HepG2 (cell line): ENCODE results near the gene SMIM1. TPM values are rescaled to one million over a fixed set of nuclear protein-coding genes. Genes with fewer than 3 reads are reported as not detected.

Experiments
- ATAC-seq: fragments of 200-7000 bp; cut with Tn5 transposase; 3 replicates; pipeline ENCODE4 v1.9.1; 2020; ENCODE audit warnings: mild to moderate bottlenecking, moderate library complexity
- BruUV-seq: library from RNA; stranded (reverse); fragments of 400-500 nt; replicated peaks from 2 replicates; lab custom pipeline; 2021; lab: Mats Ljungman, UMichigan
- CTCF ChIA-PET: fragments of 300-600 bp; formaldehyde crosslinking; extraction: SDS; loops from one replicate; lab custom pipeline; 2021; ENCODE audit warnings: low total read pairs, inconsistent platforms, low intra/inter-chr PET ratio; lab: Yijun Ruan, JAX
- POLR2A ChIA-PET: fragments of 350-600 bp; sonication (Branson Sonifier 250); formaldehyde crosslinking; loops from one replicate; lab custom pipeline; 2020; ENCODE audit warnings: antibody characterized with exemption, inconsistent platforms; lab: Yijun Ruan, JAX
- DNase-seq: peaks from one replicate; pipeline ENCODE4 v3.0.0-alpha.2; 2015; ENCODE audit warnings: low spot score
- FAIRE-seq: peaks from 3 replicates; lab custom pipeline; 2011; peaks lifted over from hg19 to GRCh38; lab: Jason Lieb, UNC
- H2AFZ ChIP-seq: one replicate; pipeline ENCODE4 v1.6.1; 2011; ENCODE audit warnings: low read length, inconsistent platforms
- H3K27ac ChIP-seq: fragments of 300-600 bp; 3 replicates; pipeline ENCODE4 v1.8.0; 2011; ENCODE audit warnings: mixed run types, mild to moderate bottlenecking, mixed read lengths, low read length, inconsistent platforms; ENCODE audit not compliant: insufficient read depth; ENCODE audit errors: extremely low read length
- H3K27me3 ChIP-seq, 2 experiments: fragments of 200-600 bp in 1 of 2; 2 replicates in 1 of 2; 3 replicates in 1 of 2; pipeline versions ENCODE4 v1.6.0 to v1.8.0; 2011; ENCODE audit warnings: low read length in 2 of 2, mild to moderate bottlenecking in 2 of 2, moderate library complexity in 2 of 2, inconsistent platforms in 1 of 2; ENCODE audit not compliant: insufficient read depth in 2 of 2, control insufficient read depth in 1 of 2
- H3K36me3 ChIP-seq, 2 experiments: fragments of 200-600 bp in 1 of 2; replicated peaks in 1 of 2; 2 replicates in 1 of 2; 3 replicates in 1 of 2; pipeline versions ENCODE4 v1.5.1 to v1.8.0; 2011; ENCODE audit warnings: low read length in 2 of 2, inconsistent platforms in 1 of 2; ENCODE audit not compliant: insufficient read depth in 2 of 2, control insufficient read depth in 1 of 2
- H3K4me1 ChIP-seq: 2 replicates; pipeline ENCODE4 v1.5.1; 2012; ENCODE audit warnings: low read length, inconsistent platforms; ENCODE audit not compliant: insufficient read depth
- H3K4me2 ChIP-seq: 2 replicates; pipeline ENCODE4 v1.6.0; 2011; ENCODE audit warnings: low read depth, low read length, inconsistent platforms
- H3K4me3 ChIP-seq, 3 experiments: fragments of 200-600 bp in 1 of 3; sonication (generic), shearing (Covaris generic) in 1 of 3; replicated peaks in 1 of 3; 2 replicates each; pipeline ENCODE4 v1.5.1; 2011 to 2016; ENCODE audit warnings: low read length in 3 of 3, inconsistent platforms in 2 of 3, low read depth in 2 of 3, mild to moderate bottlenecking in 2 of 3, control low read depth in 1 of 3, mixed read lengths in 1 of 3; ENCODE audit not compliant: insufficient read depth in 1 of 3
- H3K79me2 ChIP-seq: one replicate; pipeline ENCODE4 v1.6.1; 2011; ENCODE audit warnings: low read length, inconsistent platforms; ENCODE audit not compliant: insufficient read depth
- H3K9ac ChIP-seq: 2 replicates; pipeline ENCODE4 v1.6.0; 2011; ENCODE audit warnings: mild to moderate bottlenecking, low read depth, low read length, inconsistent platforms; ENCODE audit not compliant: insufficient read depth
- H3K9me3 ChIP-seq: 2 replicates; pipeline ENCODE4 v1.5.1; 2012; ENCODE audit warnings: mild to moderate bottlenecking, low read length
- H4K20me1 ChIP-seq: 2 replicates; pipeline ENCODE4 v1.6.0; 2011; ENCODE audit warnings: inconsistent platforms, mild to moderate bottlenecking, low read length, moderate library complexity; ENCODE audit not compliant: insufficient read depth
- CHD4 ChIP-seq: fragments of 200-600 bp; sonication (generic); IDR thresholded peaks from 2 replicates; pipeline ENCODE4 v1.7.0; 2017; ENCODE audit warnings: mild to moderate bottlenecking, low read length, borderline replicate concordance
- CTCF ChIP-seq: sonication (generic); formaldehyde crosslinking; IDR thresholded peaks from 2 replicates; pipeline ENCODE4 v1.5.0; 2020; ENCODE audit warnings: mild to moderate bottlenecking, missing genetic modification reagents, moderate library complexity
- RARG ChIP-seq: sonication (generic); formaldehyde crosslinking; IDR thresholded peaks from 2 replicates; pipeline ENCODE4 v1.4.0; 2020; ENCODE audit warnings: low read depth, mild to moderate bottlenecking, missing genetic modification reagents
- SRSF4 ChIP-seq: fragments of 200-400 bp; formaldehyde crosslinking; IDR thresholded peaks from one replicate; pipeline ENCODE4 v1.6.1; 2018; ENCODE audit warnings: mild to moderate bottlenecking, low read depth, low read length, moderate library complexity; ENCODE audit not compliant: poor library complexity, severe bottlenecking
- ZFP36 ChIP-seq: fragments of 150-350 bp; IDR thresholded peaks from 2 replicates; pipeline ENCODE4 v1.6.1; 2018; ENCODE audit warnings: borderline replicate concordance, low read length, low read depth; ENCODE audit not compliant: partially characterized antibody
- ZKSCAN1 ChIP-seq: fragments of 150-350 bp; IDR thresholded peaks from 2 replicates; pipeline ENCODE4 v1.6.1; 2014; ENCODE audit warnings: low read length
- ZNF251 ChIP-seq: sonication (generic); formaldehyde crosslinking; IDR thresholded peaks from 2 replicates; pipeline ENCODE4 v1.9.0; 2021; ENCODE audit warnings: mild to moderate bottlenecking, missing genetic modification reagents
- ZNF572 ChIP-seq: sonication (generic); formaldehyde crosslinking; IDR thresholded peaks from 2 replicates; pipeline ENCODE4 v1.5.1; 2020; ENCODE audit warnings: mild to moderate bottlenecking, missing genetic modification reagents
- WGBS: methylation state at CpG from one replicate; pipeline ENCODE4 v1.1.6; 2017; ENCODE audit warnings: low lambda C conversion rate; 5-methylcytosine and 5-hydroxymethylcytosine counted together
- in situ Hi-C: cut with HindIII; loops from 2 replicates; pipeline ENCODE4 v1.10.0; 2017; ENCODE audit warnings: low pct_unique_long_range_greater_than_20kb; ENCODE audit not compliant: extremely low pct_ligation_motif_present
- intact Hi-C: fragments of 100-400 bp; cut with micrococcal nuclease; formaldehyde crosslinking; loops from one replicate; pipeline ENCODE4 v1.10.0; 2022; ENCODE audit not compliant: unreplicated experiment
- polyA plus RNA-seq, 8 experiments: library from polyadenylated mRNA; depleted of rRNA in 3 of 8; stranded (reverse) in 7 of 8; unstranded in 1 of 8; fragments of >200 nt; fragmentation: Illumina TruSeq in 4 of 8; extraction: Trizol in 4 of 8; gene quantifications; 2 replicates each; pipeline versions ENCODE4 v1.2.1 to v1.2.3, GENCODE V29; 2011 to 2016; ENCODE audit warnings: low read depth in 4 of 8, missing spikeins in 1 of 8, mixed read lengths in 1 of 8; ENCODE audit not compliant: insufficient read depth in 1 of 8
- total RNA-seq, 5 experiments: library from RNA; depleted of rRNA; stranded (reverse); fragments of >200 nt; fragmentation: Illumina TruSeq; extraction: Trizol; gene quantifications; 2 replicates each; pipeline ENCODE4 v1.2.3, GENCODE V29; 2016; ENCODE audit warnings: low read depth in 1 of 5
- TF ChIP-seq, protein P1 (sequence below): sonication (generic); formaldehyde crosslinking; IDR thresholded peaks from 2 replicates; pipeline ENCODE4 v1.4.0; 2020; ENCODE audit warnings: mild to moderate bottlenecking, low read depth, missing genetic modification reagents

The SMIM1 gene
- total and polyA plus RNA-seq, 2 of the 13 experiments (the other 11 are each of a cell fraction or from before 2014, with no cell fraction given), result 12.4 to 56.3 TPM

DNA sequence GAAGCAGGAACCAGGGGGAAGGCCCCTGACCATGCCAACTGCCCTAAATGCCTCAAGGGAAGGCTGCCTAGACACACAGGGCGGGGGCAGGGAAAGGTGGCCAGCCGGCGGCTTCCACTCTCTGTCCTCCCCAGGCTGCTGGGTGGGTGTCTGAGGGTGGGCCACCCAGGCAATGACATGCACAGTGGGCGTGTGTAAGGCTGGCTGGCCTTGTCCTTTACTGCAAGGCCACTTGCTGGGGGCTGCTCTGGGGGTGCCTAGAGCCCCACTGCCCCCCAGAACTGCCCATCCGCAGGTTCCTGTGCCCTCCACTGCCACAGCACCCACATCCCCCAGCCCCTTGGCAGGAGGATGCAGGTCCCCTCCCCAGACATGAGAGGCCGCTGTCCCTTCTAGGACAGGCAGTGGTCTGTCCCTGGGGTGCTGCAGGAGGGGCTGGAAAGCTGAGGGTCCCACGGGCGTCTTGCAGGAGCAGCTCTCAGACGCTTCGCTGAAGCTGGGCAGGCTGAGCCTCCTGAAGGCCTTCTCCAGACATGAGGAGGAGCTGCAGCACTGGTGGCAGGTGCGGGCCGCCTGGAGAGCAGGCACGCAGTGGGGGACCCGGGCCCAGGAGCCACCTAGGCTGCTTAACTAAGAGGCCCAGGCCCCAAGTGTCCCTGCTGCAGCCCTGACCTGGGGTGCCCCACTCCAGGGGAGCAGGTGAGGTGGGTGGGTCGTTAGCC lies 10.2 kb upstream of the SMIM1 start:
- H3K9me3 ChIP-seq, result no peaks in the 10 kb centered on the region
- ATAC-seq, result peak; percentile 46

GRCh38 chr1:3762873-3763228 lies 9.7 kb upstream of the SMIM1 start:
- Histone ChIP-seq H2AFZ (no peak overlapping the region), H3K36me3 (no peaks in the 10 kb centered on the region), H3K4me1 (peaks cover 12% of the 10 kb centered on the region), H3K79me2 (no peaks in the 10 kb centered on the region), H3K27ac (no peak overlapping the region), H3K4me2 (no peak overlapping the region), H3K9me3 (no peaks in the 10 kb centered on the region), H4K20me1 (no peaks in the 10 kb centered on the region), H3K9ac (no peak overlapping the region), H3K27me3 (peaks cover 7 to 67% of the 10 kb centered on the region in 2 experiments; a peak in 4 of 5 replicates), H3K4me3 (no peak overlapping the region)
- in situ Hi-C loops (no loop called here), intact Hi-C loops (no loop called here)
- FAIRE-seq (no peak), DNase-seq (no peak), ATAC-seq (peak; percentile 47)
- 22% methylated on average over 8 of the region's 12 CpGs for WGBS
- ChIA-PET CTCF (no interaction called here), POLR2A (no interaction called here)
- no TSS peak for BruUV-seq
- TF ChIP-seq ZFP36 (no peak), CHD4 (no peak), ZNF572 (no peak), RARG (CRISPR knock-in tag) (no peak), ZKSCAN1 (no peak), SRSF4 (no peak)
- TF ChIP-seq, protein P1, sequence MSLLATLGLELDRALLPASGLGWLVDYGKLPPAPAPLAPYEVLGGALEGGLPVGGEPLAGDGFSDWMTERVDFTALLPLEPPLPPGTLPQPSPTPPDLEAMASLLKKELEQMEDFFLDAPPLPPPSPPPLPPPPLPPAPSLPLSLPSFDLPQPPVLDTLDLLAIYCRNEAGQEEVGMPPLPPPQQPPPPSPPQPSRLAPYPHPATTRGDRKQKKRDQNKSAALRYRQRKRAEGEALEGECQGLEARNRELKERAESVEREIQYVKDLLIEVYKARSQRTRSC (CRISPR knock-in tag), result no peak

More for the DNA sequence above, 10.2 kb upstream of the SMIM1 start:
- no CpG with 5 or more reads among the region's 15 CpGs for WGBS
- no peak for DNase-seq
- in situ Hi-C loops (no loop called here), intact Hi-C loops (no loop called here)
- Histone ChIP-seq H3K79me2 (no peaks in the 10 kb centered on the region), H3K4me2 (no peak overlapping the region), H4K20me1 (no peaks in the 10 kb centered on the region), H3K27me3 (peaks cover 7 to 67% of the 10 kb centered on the region in 2 experiments; a peak in 4 of 5 replicates), H3K27ac (no peak overlapping the region), H3K36me3 (no peaks in the 10 kb centered on the region), H3K9ac (no peak overlapping the region), H3K4me3 (no peak overlapping the region), H2AFZ (no peak overlapping the region), H3K4me1 (peaks cover 7% of the 10 kb centered on the region)
- 0 out of 2 replicates have a peak, but pooled peaks have one; percentile 10 for TF ChIP-seq CTCF
- TF ChIP-seq ZNF251, result no peak
- no peak for FAIRE-seq
- no TSS peak for BruUV-seq
- ChIA-PET CTCF (no interaction called here), POLR2A (no interaction called here)
